C4-2B (cell line): ENCODE results near the gene SERPINB2.

Experiments used
- ZFX ChIP-seq: fragments of 450-650 bp; IDR thresholded peaks from 2 replicates; pipeline ENCODE4 v1.6.1; 2017
- TF ChIP-seq, protein P1 (sequence below): fragments of 450-650 bp; conservative IDR thresholded peaks from 2 replicates; pipeline ENCODE4 v1.5.1; 2017; ENCODE audit warnings: mild to moderate bottlenecking

- TF ChIP-seq, protein P1, sequence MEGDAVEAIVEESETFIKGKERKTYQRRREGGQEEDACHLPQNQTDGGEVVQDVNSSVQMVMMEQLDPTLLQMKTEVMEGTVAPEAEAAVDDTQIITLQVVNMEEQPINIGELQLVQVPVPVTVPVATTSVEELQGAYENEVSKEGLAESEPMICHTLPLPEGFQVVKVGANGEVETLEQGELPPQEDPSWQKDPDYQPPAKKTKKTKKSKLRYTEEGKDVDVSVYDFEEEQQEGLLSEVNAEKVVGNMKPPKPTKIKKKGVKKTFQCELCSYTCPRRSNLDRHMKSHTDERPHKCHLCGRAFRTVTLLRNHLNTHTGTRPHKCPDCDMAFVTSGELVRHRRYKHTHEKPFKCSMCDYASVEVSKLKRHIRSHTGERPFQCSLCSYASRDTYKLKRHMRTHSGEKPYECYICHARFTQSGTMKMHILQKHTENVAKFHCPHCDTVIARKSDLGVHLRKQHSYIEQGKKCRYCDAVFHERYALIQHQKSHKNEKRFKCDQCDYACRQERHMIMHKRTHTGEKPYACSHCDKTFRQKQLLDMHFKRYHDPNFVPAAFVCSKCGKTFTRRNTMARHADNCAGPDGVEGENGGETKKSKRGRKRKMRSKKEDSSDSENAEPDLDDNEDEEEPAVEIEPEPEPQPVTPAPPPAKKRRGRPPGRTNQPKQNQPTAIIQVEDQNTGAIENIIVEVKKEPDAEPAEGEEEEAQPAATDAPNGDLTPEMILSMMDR = peak; percentile 42
- TF ChIP-seq ZFX = no peak
These were observed 61.7 kb downstream of the SERPINB2 start, which contains the start of gene HMSD for GRCh38 chr18:63949068-63949737.
